Smooth muscle cell (in vitro differentiated cells): ENCODE data around the gene CSTPP1. TPM values are rescaled to one million over a fixed set of nuclear protein-coding genes. Genes with fewer than 3 reads are reported as not detected.

Experiments used
- DNase-seq: peaks from one replicate; lab custom pipeline; 2025; ENCODE audit not compliant: unreplicated experiment; lab: John Stamatoyannopoulos, UW
- H2AFZ ChIP-seq: fragments of 200-600 bp; sonication (generic); 2 replicates; pipeline ENCODE4 v1.6.0; 2016; ENCODE audit warnings: antibody characterized with exemption, low read depth, mild to moderate bottlenecking
- H3F3A ChIP-seq: fragments of 200-600 bp; sonication (generic); 2 replicates; pipeline ENCODE4 v1.6.0; 2017; ENCODE audit warnings: antibody characterized with exemption, low read depth
- H3K27ac ChIP-seq: fragments of 200-600 bp; sonication (generic); 2 replicates; pipeline ENCODE4 v1.5.1; 2016; ENCODE audit warnings: low read depth, mild to moderate bottlenecking
- H3K27me3 ChIP-seq: fragments of 200-600 bp; sonication (generic); 2 replicates; pipeline ENCODE4 v1.6.1; 2016; ENCODE audit warnings: low read depth, mild to moderate bottlenecking
- H3K36me3 ChIP-seq: fragments of 200-600 bp; sonication (generic); 2 replicates; pipeline ENCODE4 v1.5.1; 2016; ENCODE audit warnings: low read depth
- H3K4me1 ChIP-seq: fragments of 200-600 bp; sonication (generic); 2 replicates; pipeline ENCODE4 v1.5.1; 2016; ENCODE audit warnings: low read depth
- H3K4me2 ChIP-seq: fragments of 200-600 bp; sonication (generic); 2 replicates; pipeline ENCODE4 v1.6.0; 2016; ENCODE audit warnings: mild to moderate bottlenecking
- H3K4me3 ChIP-seq: fragments of 200-600 bp; sonication (generic); 2 replicates; pipeline ENCODE4 v1.5.1; 2016; ENCODE audit warnings: mild to moderate bottlenecking
- H3K79me2 ChIP-seq: fragments of 200-600 bp; sonication (generic); 2 replicates; pipeline ENCODE4 v1.6.0; 2016; ENCODE audit warnings: low read depth, mild to moderate bottlenecking
- H3K9ac ChIP-seq: fragments of 200-600 bp; sonication (generic); 2 replicates; pipeline ENCODE4 v1.6.0; 2016; ENCODE audit warnings: low read depth
- H3K9me3 ChIP-seq: fragments of 200-600 bp; sonication (generic); replicated peaks from 2 replicates; pipeline ENCODE4 v1.5.1; 2016; ENCODE audit warnings: low read depth
- H4K20me1 ChIP-seq: fragments of 200-600 bp; sonication (generic); 2 replicates; pipeline ENCODE4 v1.6.0; 2016; ENCODE audit warnings: low read depth
- CTCF ChIP-seq: fragments of 200-600 bp; sonication (generic); IDR thresholded peaks from 2 replicates; pipeline ENCODE4 v1.5.1; 2017; ENCODE audit warnings: borderline replicate concordance, mild to moderate bottlenecking, antibody characterized with exemption; ENCODE audit not compliant: insufficient read depth, poor library complexity, severe bottlenecking
- WGBS: methylation state at CpG from one replicate; pipeline ENCODE4 v1.1.7; 2016; ENCODE audit warnings: low lambda C conversion rate; 5-methylcytosine and 5-hydroxymethylcytosine counted together
- polyA plus RNA-seq: library from polyadenylated mRNA; unstranded; fragments of >200 nt; fragmentation: Nextera tagmentation; extraction: Ambion mirVana; gene quantifications from 2 replicates; pipeline ENCODE4 v1.2.1, GENCODE V29; 2016
- total RNA-seq: library from RNA; depleted of rRNA; stranded (reverse); fragments of >200 nt; gene quantifications from 2 replicates; pipeline ENCODE4 v1.2.3, GENCODE V29; 2014

Gene CSTPP1
- total and polyA plus RNA-seq, 2 experiments from 2014 or later: 37.4 to 44.8 TPM

DNA sequence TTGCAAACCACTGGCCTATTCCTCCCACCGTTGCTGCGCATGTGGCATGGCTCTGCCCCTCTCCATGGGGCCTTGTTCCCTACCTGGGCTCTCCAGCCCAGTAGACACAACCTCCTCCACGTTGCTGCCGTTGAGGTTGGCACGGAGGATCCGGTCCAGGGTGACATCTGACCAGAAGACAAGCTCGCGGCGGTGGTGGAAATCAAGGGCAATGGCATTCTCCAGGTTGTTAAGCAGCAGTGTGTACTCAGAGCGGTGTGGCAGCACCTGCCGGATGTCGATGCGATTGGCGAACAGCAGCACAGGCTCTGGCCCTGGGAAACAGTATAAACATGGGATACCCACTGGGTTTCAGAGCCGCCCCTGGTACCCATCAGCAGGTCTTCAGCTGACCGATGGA lies 42.1 kb upstream of the CSTPP1 start:
- H3K36me3 ChIP-seq: no peaks in the 10 kb centered on the region
- TF ChIP-seq CTCF: no peak
- 97% methylated on average over 16 of the region's 16 CpGs for WGBS
- H3K27ac ChIP-seq: no peak overlapping the region
- DNase-seq: no peak
- no peak overlapping the region for H2AFZ ChIP-seq
- H4K20me1 ChIP-seq: no peaks in the 10 kb centered on the region
- no peak overlapping the region for H3K9ac ChIP-seq
- H3K9me3 ChIP-seq: no peaks in the 10 kb centered on the region
- H3K79me2 ChIP-seq: no peaks in the 10 kb centered on the region
- no peaks in the 10 kb centered on the region for H3K4me1 ChIP-seq
- H3K4me3 ChIP-seq: no peak overlapping the region
- H3F3A ChIP-seq: peaks cover 4% of the 10 kb centered on the region
- H3K4me2 ChIP-seq: no peak overlapping the region
- H3K27me3 ChIP-seq: no peaks in the 10 kb centered on the region

DNA sequence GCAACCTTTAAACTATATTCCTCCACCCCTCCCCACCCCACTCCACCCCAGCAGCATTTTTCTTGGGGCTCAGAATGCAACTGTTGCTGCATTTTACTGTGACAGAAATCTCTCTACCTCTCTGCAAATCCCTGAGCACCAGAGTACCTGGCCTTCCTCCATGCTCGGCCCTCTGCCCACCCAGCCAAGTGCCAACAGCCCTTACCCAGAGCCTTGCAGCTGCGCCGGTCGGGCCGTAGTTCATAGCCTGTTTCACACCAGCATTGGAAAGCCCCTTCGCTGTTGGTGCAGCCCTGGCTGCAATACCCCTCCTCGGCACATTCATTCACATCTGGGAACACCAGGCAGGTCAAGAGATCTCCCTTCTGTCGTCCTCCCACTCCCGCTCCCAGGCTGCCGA lies 41.6 kb upstream of the CSTPP1 start:
- H2AFZ ChIP-seq: no peak overlapping the region
- H3K27ac ChIP-seq: no peak overlapping the region

GRCh38 chr11:46895821-46896220 lies 40.7 kb upstream of the CSTPP1 start:
- Histone ChIP-seq H3K9ac (no peak overlapping the region), H3F3A (peaks cover 2% of the 10 kb centered on the region), H3K27me3 (no peaks in the 10 kb centered on the region), H3K4me1 (no peaks in the 10 kb centered on the region), H3K27ac (no peak overlapping the region), H2AFZ (no peak overlapping the region), H3K4me2 (no peak overlapping the region), H3K79me2 (no peaks in the 10 kb centered on the region), H3K36me3 (no peaks in the 10 kb centered on the region), H4K20me1 (no peaks in the 10 kb centered on the region), H3K9me3 (no peaks in the 10 kb centered on the region), H3K4me3 (no peak overlapping the region)
- WGBS: 100% methylated on average over 10 of the region's 10 CpGs
- no peak for DNase-seq
- no peak for TF ChIP-seq CTCF

More for the DNA sequence above, 41.6 kb upstream of the CSTPP1 start:
- no peak for DNase-seq
- H3F3A ChIP-seq: peaks cover 4% of the 10 kb centered on the region
- no peak overlapping the region for H3K4me3 ChIP-seq
- WGBS: 96% methylated on average over 10 of the region's 10 CpGs
- H3K79me2 ChIP-seq: no peaks in the 10 kb centered on the region
- no peak for TF ChIP-seq CTCF
- no peaks in the 10 kb centered on the region for H3K36me3 ChIP-seq
- no peaks in the 10 kb centered on the region for H3K4me1 ChIP-seq
- H3K9me3 ChIP-seq: no peaks in the 10 kb centered on the region
- no peaks in the 10 kb centered on the region for H4K20me1 ChIP-seq
- no peak overlapping the region for H3K9ac ChIP-seq
- H3K4me2 ChIP-seq: no peak overlapping the region
- H3K27me3 ChIP-seq: no peaks in the 10 kb centered on the region

DNA sequence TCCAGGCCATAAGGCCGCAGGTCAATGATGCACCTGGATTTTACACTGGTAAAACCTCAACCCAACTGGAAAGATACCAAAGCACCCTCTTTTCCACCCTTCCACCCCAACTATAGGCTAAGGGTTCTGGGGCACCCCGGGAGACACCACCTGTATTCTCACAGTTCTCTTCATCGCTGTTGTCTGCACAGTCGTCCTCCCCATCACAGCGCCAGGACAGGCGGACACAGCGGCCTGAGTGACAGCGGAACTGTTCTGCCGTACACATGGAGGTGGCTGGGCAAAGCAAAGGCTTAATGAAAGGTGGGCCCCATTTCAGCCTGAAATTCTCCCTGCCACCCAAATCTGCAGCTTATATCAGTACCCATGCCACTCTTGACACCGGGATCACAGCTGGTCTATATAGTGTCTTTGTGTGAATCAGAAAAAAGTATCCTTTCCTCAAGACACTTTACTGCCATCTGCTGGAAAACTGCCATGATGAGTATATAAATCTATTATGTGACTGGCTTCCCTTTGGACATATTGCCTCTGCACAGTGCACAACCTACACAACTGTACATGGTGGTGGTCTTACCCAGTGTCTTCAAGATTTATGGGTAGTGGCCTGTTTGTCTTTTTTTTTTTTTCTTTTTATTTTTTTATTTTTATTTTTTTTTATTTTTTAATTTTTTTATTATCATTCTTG lies 39.7 kb upstream of the CSTPP1 start:
- Histone ChIP-seq H3K4me2 (no peak overlapping the region), H2AFZ (no peak overlapping the region), H3K4me3 (no peak overlapping the region), H3K9me3 (no peaks in the 10 kb centered on the region), H3F3A (no peaks in the 10 kb centered on the region), H3K9ac (no peak overlapping the region), H3K27ac (no peak overlapping the region), H3K4me1 (no peaks in the 10 kb centered on the region), H3K36me3 (no peaks in the 10 kb centered on the region), H4K20me1 (no peaks in the 10 kb centered on the region), H3K27me3 (no peaks in the 10 kb centered on the region), H3K79me2 (no peaks in the 10 kb centered on the region)
- TF ChIP-seq CTCF: peak; percentile 44
- no peak for DNase-seq
- WGBS: 97% methylated on average over 10 of the region's 10 CpGs
